Stimulated activated naive CD8-positive, alpha-beta T cell treated with anti-CD3 and anti-CD28 coated beads, Interleukin-15, Interleukin-2, amounts not matched to agents 100 U/mL and 50 U/mL, for 24 hours (primary cell): ENCODE results near the gene CSF2RB.

Experiments
- ATAC-seq: fragments of 150-1000 bp; cut with Tn5 transposase; one replicate; pipeline ENCODE4 v1.10.0; 2021
- DNase-seq: peaks from one replicate; pipeline ENCODE4 v3.0.0; 2021

CSF2RB gene

DNA sequence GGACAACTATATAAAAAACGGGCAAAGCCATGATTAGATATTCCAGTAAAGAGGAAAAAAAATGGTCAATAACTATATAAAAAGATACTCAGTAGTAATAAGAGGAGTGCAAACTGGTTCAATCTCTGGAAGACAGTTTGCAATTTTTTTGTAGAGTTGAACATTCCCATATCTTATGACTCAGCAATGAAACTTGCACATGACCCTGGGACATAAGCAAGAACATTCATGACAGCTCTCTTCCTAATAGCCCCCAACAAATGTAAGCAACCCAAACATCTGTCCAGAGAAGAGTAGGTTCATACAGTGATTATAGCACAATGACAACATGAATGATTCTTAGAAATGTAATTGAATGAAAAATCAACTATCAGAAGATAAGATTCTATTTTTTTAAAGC is 21.8 kb upstream of the CSF2RB start:
- DNase-seq (no peak), ATAC-seq (no peak)

DNA sequence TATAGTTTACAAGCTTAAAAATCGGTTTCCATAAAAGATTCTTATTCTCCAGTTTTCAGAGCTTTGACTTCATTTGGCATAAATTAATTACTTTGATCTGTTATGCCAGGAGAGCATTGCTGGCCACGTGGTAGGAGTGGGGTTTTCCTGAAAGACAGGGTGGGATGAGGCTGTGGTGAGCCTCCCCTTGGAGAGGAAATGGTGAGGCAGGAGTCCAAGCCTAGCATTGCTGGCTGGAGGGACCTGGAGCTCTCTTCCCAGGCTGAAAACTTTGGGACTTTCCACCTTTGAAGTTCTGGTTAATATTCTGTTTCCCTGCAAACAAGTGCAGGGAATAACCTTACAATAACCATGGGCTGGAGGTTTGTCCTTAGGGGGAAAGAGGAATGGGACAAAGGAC is 21.1 kb upstream of the CSF2RB start:
- no peak for DNase-seq
- no peak for ATAC-seq

DNA sequence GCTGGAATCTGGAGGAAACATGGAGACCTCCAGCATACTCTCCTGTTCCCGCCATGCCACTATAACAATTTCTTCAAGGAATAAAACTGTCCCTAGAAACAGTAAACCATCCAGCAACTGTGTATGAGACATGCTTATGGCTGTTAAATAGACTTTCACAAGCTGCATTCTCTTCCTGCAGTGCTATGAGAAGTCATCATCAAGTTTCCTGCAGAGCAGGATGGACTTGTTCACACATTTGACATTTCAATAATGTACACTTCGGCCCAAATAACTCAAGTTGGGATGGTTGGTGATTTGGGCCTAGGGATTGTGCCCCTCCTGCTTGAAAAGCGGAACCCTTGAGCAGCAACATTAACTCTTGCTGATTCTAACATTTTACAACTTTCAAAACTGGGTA is 20.2 kb upstream of the CSF2RB start:
- ATAC-seq = no peak
- DNase-seq = no peak

DNA sequence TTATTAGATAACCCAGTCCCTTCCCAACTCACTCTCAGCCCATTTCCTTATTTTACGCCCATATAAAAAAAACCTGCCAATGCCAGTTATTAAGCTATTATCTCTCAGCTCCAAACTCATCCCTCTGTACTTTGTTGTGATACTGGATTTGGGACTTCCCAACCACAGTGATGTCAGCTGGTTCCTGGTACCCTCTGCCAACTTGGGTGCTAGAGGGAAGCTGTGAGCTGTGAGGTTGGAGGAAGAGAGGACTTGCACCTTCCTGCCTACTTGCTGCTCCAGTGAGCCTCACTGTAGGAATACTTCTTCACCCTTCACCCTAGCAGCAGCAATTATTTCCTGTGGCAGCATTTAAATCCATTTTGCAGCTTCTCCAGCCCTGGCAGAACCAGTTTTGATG is 19.2 kb upstream of the CSF2RB start:
- DNase-seq (no peak), ATAC-seq (no peak)

DNA sequence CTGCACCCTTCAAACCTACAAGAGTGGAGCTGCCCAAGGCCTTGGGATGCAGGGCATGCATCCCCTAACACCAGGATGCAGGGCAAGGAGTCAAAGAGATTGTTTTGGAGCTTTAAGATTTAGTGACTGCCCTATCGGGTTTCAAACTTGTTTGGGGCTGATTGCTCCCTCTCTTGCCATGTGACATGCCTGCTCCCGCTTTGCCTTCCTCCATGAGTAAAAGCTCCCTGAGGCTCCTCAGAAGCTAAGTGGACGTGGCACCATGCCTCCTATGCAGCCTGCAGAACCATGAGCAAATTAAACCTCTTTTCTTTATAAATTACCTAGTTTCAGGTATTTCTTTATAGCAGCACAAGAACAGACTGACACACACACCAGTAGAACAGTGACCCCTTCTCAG is 15.8 kb upstream of the CSF2RB start:
- no peak for ATAC-seq
- no peak for DNase-seq

DNA sequence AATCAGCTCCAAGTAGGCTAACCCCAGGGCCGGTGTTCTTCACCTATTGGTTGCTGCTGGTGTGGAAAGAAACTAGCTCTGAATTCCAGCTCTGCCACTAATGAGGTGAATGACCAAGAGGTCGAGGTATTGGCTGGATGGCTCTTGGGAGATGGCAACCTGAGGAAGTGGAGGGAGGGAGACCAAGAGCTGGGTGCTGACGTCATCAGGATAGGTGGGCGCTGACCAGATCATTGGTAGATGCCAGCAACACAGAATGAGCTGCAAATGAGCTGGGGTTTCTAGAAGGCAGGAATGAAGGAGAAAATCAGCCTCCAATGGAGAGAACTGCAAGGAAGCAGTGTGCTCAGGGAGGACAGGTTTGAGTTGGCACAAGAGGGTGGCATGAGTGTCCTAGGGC is 14.7 kb upstream of the CSF2RB start:
- DNase-seq (no peak), ATAC-seq (no peak)

DNA sequence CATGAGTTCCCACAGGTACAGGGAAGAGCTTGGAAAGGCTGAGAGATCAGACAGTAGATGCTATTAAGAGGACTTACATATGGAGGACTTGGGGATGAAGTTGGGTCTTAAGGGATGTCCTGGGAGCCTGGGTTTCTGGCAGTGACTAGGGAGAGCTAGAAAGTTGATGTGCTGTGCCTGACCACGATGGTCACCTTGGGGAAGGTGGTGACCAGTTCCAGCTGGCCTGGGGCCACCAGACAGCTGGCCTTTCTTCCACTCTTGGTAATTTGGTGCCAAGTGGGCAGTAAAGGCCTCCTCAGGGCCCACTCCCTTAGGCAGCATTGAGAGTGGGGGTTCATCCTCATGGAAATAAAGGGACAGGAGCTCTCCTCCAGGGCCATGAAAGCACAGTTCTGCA is 13.9 kb upstream of the CSF2RB start:
- ATAC-seq = no peak

DNA sequence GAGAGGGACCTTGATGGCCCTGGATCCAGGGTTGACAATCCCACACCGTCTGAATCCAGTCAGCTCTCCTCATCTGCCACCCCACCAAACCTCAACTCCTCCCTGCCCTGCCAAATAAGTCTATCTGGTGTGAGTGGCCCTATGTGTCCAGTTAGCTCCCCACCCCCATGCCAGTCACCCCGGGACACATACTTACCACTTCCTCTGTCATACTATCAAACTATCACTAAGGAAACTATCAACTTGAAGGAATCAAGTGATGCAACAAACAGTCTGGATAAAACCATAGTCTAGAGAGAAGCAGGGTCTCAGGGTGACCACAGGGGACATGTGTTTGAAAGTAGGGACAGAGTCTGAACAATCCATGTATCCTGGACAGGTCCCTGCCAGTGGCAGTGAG is 13.2 kb upstream of the CSF2RB start:
- ATAC-seq = no peak
- DNase-seq = no peak

More for the DNA sequence above, 13.9 kb upstream of the CSF2RB start:
- DNase-seq = no peak

DNA sequence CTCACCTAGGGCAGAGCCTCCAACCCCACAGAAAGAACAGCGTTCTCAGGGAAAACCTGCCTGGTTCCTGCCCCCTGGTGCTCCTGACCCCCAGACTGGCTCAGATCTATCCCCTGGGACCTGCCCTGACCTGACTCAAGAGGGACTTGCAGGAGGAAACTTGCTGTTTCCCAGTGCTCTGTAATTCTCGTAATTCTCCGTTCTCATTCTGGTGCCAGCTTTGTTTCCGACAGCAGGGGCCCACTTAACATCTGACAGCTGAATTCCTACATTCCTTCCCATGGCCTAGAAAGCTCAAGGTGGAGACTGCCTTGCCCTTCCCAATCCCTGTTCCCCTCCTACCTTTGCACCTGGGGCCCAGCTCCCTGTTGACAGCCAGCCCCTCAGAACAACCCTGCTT is 12.5 kb upstream of the CSF2RB start:
- ATAC-seq (no peak), DNase-seq (no peak)

DNA sequence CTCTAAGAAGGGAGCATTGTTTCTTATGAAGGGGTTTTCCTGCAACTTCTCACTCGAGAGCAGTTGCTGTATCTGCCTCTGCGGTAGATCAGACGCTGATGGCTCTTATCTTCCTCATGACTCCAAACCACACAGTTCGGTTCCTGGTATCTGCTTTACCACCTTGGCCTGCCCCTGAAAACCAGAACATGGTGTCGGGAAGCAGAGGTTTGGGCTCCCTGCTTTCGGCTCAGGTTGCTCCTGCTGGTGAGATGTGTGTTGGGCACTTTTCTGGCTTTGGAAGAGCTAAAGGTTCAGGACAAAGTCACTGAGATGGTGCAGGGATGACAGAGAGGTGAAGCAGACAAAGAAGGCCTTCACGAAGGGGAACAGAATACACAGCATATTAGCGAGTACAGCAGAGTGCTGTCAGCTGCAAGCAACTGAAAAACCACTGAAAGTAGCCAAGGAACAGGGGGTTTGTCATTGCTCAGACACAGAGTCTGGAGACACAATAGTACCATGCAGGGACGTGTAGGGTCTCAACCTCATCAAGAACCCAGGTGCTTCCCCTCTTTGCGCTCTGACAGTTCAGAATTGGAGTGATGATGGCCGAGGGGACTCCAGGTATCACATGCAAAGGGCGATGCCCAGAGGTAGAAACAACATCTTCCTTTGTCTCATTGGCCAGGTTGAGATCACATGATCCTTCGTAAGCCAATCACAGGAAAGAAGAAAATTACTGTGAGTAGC is 11.9 kb upstream of the CSF2RB start:
- DNase-seq (no peak), ATAC-seq (peak; percentile 40)

DNA sequence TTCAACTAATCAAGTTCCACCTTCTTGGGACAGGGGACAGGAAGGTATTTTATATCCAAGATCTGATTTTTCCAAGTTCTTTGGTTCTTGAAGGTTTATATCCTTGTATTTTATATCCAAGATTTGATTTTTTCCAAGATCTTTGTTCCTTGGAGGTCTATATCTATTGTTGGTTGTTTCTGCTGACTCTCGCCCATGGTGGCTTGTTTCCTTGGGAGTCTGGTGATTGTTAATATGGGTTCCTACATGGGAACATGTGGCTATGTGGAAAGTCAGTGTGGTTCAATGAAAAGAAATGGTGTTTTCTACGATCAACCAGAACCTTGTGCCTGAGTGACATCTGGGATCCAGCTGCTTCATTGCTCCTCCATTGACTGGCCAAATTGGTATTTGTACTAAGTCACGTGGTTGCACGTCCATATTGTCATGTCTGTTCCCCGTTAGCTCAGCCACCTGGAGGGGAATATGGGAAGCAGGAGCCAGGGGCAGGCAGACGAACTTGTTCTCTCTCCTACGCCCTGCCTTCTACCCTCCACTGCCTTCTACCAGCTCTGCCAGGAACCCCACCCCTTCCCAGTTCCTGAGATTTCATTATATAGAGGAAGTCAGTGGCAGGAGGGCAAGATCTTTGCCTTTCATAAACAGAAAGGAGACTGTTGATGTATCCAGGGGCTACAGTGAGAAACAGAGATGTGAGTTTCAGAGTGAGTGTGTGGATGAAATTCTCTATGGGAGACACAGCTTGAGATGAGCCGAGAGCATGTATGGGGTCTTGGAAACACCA is 11.1 kb upstream of the CSF2RB start:
- DNase-seq (no peak), ATAC-seq (no peak)

DNA sequence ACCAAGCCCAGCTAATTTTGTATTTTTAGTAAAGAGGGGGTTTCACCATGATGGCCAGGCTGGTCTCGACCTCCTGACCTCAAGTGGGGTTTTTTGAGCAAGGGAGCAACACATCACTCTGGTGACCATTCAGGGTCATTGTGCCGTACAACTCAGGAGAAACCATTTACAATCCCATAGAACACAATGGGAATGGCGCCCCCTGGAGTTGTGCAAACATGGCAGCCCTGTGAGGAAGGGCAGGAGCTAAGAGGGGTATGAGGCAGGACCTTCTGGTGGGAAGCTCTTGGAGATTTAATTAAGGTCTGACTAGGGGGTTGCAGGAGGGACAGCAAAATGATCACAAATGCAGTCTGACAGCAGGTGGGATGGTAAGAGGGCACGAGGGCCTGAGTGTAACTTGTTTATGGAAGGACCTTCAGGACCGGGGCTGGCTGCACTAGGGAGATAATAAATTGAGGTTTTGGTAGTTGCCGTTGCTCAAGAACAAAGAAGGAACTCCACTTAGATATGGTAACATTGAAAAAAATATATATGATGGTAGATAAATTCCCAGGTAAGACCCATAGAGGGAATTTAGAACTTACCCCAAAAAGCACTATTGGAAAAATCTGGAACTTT is 9.1 kb upstream of the CSF2RB start:
- DNase-seq = no peak
- no peak for ATAC-seq

DNA sequence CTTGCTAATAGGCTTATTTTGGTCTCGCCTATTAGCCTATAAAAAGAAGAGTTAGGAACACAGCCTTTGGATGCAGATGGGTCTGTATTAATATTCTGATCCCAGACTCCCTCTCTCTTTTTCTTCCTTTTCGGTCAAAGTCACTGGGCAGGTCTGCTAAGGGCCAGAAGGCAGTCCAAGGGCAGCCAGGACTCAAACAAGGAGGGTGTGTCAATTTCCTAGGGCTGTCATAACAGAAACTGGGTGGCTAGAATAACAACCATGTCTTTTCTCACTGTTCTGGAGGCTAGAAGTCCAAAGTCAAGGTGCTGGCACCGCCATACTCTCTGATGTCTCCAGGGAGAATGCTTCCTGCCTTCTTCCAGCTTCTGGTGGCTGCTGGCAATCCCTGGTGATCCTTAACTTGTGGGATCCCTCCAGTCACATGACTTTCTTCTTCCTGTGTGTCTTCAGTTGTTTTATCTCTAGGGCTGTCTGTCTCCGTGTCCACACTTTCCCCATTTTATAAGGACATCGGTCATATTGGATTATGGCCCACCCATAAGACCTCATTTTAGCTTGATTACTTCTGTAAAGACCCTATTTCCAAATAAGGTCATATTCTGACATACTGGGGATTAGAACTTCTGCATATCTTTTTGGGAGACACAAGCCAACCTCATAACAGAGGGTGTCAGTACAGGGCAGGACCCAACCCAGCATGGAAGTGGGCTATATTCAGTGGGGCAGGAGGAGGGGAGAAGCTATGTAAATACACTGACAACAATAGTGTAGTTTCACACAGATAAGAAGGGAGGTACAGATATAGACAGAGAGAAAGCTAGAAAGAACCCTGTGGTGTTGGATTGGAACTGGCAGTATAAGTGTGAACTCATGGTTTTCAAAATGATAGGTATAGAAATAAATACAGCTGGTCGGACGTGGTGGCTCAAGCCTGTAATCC is 5.9 kb upstream of the CSF2RB start:
- no peak for ATAC-seq

DNA sequence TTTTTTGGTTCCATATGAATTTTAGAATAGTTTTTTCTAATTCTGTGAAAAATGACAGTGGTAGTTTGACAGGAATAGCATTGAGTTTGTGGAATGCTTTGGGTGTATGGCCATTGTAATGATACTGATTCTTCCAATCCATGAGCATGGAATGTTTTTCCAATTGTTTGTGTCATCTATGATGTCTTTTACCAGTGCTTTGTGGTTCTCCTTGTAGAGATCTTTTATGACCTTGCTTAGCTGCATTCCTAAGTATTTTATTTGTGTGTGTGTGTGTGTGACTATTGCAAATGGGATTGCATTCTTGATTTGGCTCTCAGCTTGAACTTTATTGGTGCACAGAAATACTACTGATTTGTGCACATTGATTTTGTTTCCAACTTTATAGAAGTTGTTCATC is 3.0 kb upstream of the CSF2RB start:
- ATAC-seq (no peak), DNase-seq (no peak)

More for the DNA sequence above, 5.9 kb upstream of the CSF2RB start:
- DNase-seq = no peak

DNA sequence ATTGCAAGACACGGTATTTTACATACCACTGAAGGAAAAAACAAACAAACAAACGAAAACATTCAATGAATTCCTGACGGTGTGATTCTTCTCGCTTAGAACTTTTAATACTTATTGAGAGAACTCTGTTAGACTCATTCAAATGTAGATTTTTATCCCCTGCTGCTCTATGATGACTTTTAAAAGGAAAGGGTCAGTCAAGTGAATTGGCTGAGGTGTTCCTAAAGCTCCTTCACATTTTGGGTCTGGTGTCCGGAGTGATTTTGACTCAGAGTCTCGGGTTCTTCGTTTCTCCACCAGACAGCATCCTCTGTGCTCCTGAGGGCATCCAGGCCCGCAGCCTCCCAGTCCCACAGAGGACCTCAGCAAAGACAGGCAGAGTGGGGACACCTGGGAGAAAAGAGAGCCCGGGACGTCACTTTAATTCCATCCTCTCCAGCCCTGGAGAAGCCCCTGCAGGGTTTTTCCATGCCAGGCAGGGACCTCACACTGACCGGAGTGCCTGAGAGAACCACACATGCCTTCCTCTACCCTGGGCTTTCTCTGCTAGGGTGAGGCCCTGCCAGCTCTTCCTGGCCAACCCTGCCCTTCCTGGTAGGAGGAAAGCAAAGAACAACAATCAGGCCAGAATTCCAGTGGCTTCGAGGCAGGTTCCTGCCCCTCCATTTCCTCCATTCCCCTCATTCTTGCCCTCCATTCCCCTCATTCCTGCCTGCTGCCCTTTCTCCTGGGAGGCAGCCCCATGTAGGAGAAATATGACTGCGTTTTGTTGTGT is 1.4 kb upstream of the CSF2RB start:
- ATAC-seq (no peak), DNase-seq (no peak)

DNA sequence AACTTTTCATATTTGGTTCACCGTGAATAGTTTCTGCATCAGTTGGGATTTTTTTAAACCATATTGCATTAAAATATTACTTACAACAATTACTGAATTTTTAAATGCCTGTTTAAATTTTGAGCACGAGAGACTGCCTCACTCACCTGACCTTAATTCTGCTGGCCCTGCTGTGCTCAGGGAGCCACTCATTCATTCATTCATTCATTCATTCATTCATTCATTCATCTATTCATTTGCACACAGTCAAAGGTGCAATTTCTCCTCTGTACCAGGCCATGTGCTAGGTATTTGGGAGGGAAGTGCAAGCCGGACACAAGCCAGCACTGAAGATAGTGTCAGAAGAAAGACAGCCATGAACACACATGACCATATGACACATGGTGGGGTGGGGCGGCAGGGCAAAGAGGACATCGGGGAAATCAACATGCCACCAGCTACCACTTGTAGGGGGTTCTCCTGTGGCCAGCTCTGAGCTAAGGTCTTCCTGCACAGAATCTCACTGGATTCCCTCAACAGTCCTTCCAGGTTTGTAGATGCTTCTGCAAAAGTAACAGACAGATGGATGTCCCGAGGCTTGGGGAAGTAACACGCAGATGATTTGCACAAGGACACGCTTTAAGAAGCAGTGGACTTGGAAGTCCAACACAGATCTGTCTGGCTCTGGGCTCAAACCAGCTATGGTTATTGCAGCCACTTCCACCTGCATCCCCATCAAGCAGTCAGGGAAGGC is 568 bp upstream of the CSF2RB start:
- no peak for DNase-seq
- no peak for ATAC-seq

DNA sequence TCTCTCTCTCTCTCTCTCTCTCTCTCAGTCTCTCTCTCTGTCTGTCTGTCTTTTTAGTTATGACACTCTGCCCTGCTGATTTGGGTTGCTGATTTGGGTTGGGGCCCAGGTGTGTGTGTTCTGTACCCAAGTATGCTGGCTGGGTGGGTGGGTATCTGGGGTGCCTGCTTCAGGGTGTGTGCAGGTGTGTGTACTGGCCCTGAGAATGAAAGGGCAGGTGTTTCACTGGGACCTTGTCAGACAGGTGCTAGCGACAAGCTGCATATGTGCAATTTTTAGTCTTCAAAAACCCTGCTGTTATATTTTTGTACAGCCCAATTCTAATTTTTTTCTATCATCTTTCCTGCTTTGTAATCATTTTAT is 943 bp downstream of the CSF2RB start:
- DNase-seq = no peak
- ATAC-seq = no peak

DNA sequence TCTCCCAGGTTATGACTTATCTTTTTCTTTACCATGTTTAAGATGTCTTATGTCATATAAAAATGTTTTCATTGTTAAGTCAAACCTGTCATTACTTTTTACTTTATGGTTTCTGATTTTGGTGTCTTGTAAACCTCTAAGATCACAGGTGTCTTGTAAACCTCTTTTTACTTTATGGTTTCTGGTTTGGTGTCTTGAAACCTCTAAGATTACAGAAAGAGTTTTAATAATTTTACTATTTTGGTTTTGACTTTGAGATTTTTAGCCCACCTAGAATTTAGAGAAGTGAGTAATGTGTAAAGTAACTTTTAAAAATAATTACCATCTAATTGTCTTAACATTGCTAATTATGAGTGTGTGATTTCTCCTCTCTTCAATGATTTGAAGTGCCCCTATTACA is 2.6 kb downstream of the CSF2RB start:
- ATAC-seq (no peak), DNase-seq (no peak)

DNA sequence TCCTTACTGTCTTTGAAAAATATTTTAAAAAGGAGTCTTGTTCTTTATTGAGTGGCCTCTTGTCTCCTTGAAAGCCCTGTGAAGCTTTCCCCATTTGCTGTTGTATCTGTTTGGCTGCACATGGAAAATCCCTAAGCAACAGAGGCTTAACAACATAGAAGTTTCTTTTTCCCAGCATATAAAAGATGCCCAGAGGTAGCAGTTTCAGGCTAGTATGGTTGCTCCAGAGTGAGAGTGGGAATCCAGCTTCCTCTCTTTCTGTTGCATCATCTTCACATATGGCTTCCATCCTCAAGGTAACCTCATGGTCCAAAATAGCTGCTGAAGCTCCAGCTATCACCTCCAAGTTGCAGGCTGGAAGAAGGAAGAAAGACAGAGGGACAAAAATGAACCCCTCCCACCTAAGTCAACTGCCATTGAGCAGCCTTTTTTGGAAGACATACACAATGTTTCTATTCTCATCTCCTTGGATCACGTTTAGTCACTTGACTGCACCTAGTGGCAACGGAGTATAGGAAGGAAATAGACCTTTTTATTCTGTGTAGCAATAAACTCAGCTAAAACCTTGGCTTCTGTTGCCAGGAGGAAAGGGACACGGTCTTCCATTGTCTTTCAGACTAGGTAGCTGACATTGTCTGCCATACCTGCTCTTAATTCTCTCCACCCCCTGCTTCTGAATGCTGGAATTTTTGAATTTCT is 5.3 kb downstream of the CSF2RB start:
- DNase-seq (no peak), ATAC-seq (no peak)
